ENCODE results near the gene ANK2. TPM values are rescaled to one million over a fixed set of nuclear protein-coding genes. Genes with fewer than 3 reads are reported as not detected.

ANK2 gene
- polyA plus RNA-seq, 1 donor (not counting 4 experiments of a cell fraction or from before 2014, with no cell fraction given) = 0.22 TPM

DNA sequence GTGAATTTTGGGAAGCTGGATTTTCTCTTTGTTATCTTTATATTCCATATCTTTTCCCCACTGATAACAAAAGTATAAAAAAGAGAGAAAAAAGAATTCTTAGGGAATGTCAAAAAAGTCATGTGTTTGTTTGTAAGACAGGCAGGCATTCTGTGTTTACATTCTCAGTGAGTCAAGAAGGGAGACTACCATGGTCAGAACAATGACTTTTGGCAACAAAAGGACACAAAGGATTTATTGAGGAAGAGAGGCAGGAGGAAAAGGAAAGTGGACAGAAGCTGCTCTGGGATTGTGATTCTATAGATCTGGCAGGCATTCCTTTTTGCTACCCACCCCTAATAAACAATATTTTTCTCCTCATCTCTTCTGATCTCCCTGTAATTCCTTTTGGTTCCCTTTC, 5.9 kb upstream of the ANK2 start:
- Histone ChIP-seq H3K9me3 (ENCODE audit: control insufficient read depth, low read depth, low read length) (no peaks in the 10 kb centered on the region), H3K4me3 (ENCODE audit: control insufficient read depth in 2 of 3, extremely low read depth in 1 of 3, insufficient read depth in 2 of 3, low read depth in 1 of 3, low read length in 3 of 3) (no peak overlapping the region), H3K79me2 (ENCODE audit: control insufficient read depth, insufficient read depth, low read length) (no peaks in the 10 kb centered on the region), H3K36me3 (ENCODE audit: control insufficient read depth in 2 of 2, extremely low read depth in 1 of 2, insufficient read depth in 2 of 2, low read length in 2 of 2) (no peaks in the 10 kb centered on the region), H3K27ac (ENCODE audit: control insufficient read depth, insufficient read depth, low read length) (no peak overlapping the region), H2AFZ (ENCODE audit: control insufficient read depth, low read length) (no peak overlapping the region), H3K4me1 (ENCODE audit: control insufficient read depth, extremely low read depth, insufficient read depth, low read length) (no peaks in the 10 kb centered on the region), H3K27me3 (ENCODE audit: control insufficient read depth, extremely low read depth, insufficient read depth, low read length) (no peaks in the 10 kb centered on the region), H4K20me1 (ENCODE audit: control insufficient read depth, extremely low read depth, insufficient read depth, low read length) (no peaks in the 10 kb centered on the region), H3K4me2 (ENCODE audit: control insufficient read depth, extremely low read depth, insufficient read depth, low read depth, low read length) (no peak overlapping the region), H3K9me1 (ENCODE audit: control insufficient read depth, extremely low read depth, insufficient read depth, low read length) (no peaks in the 10 kb centered on the region), H3K9ac (ENCODE audit: control insufficient read depth, extremely low read depth, insufficient read depth, low read length) (no peak overlapping the region)
- DNase-seq (ENCODE audit: low read depth, low spot score) (no peak), FAIRE-seq (no peak)
- dilution Hi-C loops (cut with MboI; ENCODE audit: extremely low pct_ligation_motif_present, low sequenced_read_pairs) = no loop called here
- TF ChIP-seq, protein P1, sequence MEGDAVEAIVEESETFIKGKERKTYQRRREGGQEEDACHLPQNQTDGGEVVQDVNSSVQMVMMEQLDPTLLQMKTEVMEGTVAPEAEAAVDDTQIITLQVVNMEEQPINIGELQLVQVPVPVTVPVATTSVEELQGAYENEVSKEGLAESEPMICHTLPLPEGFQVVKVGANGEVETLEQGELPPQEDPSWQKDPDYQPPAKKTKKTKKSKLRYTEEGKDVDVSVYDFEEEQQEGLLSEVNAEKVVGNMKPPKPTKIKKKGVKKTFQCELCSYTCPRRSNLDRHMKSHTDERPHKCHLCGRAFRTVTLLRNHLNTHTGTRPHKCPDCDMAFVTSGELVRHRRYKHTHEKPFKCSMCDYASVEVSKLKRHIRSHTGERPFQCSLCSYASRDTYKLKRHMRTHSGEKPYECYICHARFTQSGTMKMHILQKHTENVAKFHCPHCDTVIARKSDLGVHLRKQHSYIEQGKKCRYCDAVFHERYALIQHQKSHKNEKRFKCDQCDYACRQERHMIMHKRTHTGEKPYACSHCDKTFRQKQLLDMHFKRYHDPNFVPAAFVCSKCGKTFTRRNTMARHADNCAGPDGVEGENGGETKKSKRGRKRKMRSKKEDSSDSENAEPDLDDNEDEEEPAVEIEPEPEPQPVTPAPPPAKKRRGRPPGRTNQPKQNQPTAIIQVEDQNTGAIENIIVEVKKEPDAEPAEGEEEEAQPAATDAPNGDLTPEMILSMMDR (optimal IDR thresholded peaks at IDR 0.05 in 1 of 3, IDR thresholded peaks at IDR 0.05 in 1 of 3, conservative IDR thresholded peaks at IDR 0.05 in 1 of 3; ENCODE audit: extremely low read depth in 1 of 3, insufficient read depth in 2 of 3, low read length in 3 of 3) = no peak
- TF ChIP-seq EZH2 (IDR thresholded peaks at IDR 0.05; ENCODE audit: low read length) = no peak

DNA sequence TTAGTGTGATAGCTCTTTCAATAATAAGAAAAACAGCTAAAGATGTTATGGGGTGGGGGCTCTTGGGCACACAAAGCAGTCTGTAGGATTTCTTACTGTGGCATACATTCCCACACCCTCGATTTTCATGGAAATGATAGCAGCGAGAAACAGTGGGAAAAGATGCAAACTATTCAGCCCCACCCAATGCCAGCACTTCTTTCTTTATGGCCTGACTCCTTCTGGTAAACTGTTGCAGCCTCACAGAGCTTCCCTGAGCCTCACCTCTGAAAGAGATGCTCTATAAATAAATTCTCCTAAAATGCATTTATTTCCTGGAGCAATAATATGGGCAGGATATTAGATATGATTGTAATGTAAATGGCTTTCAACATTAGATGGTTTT, 910 bp downstream of the ANK2 start:
- Histone ChIP-seq H2AFZ (ENCODE audit: control insufficient read depth, low read length) (no peak overlapping the region), H3K27me3 (ENCODE audit: control insufficient read depth, extremely low read depth, insufficient read depth, low read length) (no peaks in the 10 kb centered on the region), H3K4me2 (ENCODE audit: control insufficient read depth, extremely low read depth, insufficient read depth, low read depth, low read length) (no peak overlapping the region), H3K79me2 (ENCODE audit: control insufficient read depth, insufficient read depth, low read length) (no peaks in the 10 kb centered on the region), H3K27ac (ENCODE audit: control insufficient read depth, insufficient read depth, low read length) (no peak overlapping the region), H4K20me1 (ENCODE audit: control insufficient read depth, extremely low read depth, insufficient read depth, low read length) (no peaks in the 10 kb centered on the region), H3K9ac (ENCODE audit: control insufficient read depth, extremely low read depth, insufficient read depth, low read length) (no peak overlapping the region), H3K9me3 (ENCODE audit: control insufficient read depth, low read depth, low read length) (no peaks in the 10 kb centered on the region), H3K9me1 (ENCODE audit: control insufficient read depth, extremely low read depth, insufficient read depth, low read length) (no peaks in the 10 kb centered on the region), H3K36me3 (ENCODE audit: control insufficient read depth in 2 of 2, extremely low read depth in 1 of 2, insufficient read depth in 2 of 2, low read length in 2 of 2) (no peaks in the 10 kb centered on the region), H3K4me3 (ENCODE audit: control insufficient read depth in 2 of 3, extremely low read depth in 1 of 3, insufficient read depth in 2 of 3, low read depth in 1 of 3, low read length in 3 of 3) (no peak overlapping the region), H3K4me1 (ENCODE audit: control insufficient read depth, extremely low read depth, insufficient read depth, low read length) (no peaks in the 10 kb centered on the region)
- dilution Hi-C loops (cut with MboI; ENCODE audit: extremely low pct_ligation_motif_present, low sequenced_read_pairs) = no loop called here
- FAIRE-seq (no peak), DNase-seq (ENCODE audit: low read depth, low spot score) (no peak)
- TF ChIP-seq, protein P1 (optimal IDR thresholded peaks at IDR 0.05 in 1 of 3, IDR thresholded peaks at IDR 0.05 in 1 of 3, conservative IDR thresholded peaks at IDR 0.05 in 1 of 3; ENCODE audit: extremely low read depth in 1 of 3, insufficient read depth in 2 of 3, low read length in 3 of 3) = no peak
- no peak for TF ChIP-seq EZH2 (IDR thresholded peaks at IDR 0.05; ENCODE audit: low read length)
